DMS114 treated with DMSO at 0.1 percent for 48 hours (cell line): ENCODE measurements around the gene ELOF1.
"Not testable (repeated sequence)": the region's sequence is repeated elsewhere in the genome, so short reads cannot be mapped to it uniquely, and the experiment has no call there.

Source experiments
- DNase-seq: peaks from one replicate; lab custom pipeline; 2025; ENCODE audit not compliant: unreplicated experiment; lab: John Stamatoyannopoulos, UW

The ELOF1 gene

GRCh38 chr19:11570039-11570462 lies 11.0 kb upstream of the ELOF1 start:
- DNase-seq: no peak

- no peak for DNase-seq
Measured at GRCh38 chr19:11566164-11566563, 7.1 kb upstream of the ELOF1 start.

- not testable (repeated sequence) for DNase-seq
Measured at GRCh38 chr19:11565649-11565980, 6.6 kb upstream of the ELOF1 start.

GRCh38 chr19:11564082-11564807 lies 5.2 kb upstream of the ELOF1 start:
- DNase-seq: not testable (repeated sequence)

GRCh38 chr19:11563532-11563931 lies 4.5 kb upstream of the ELOF1 start:
- DNase-seq: no peak

- DNase-seq: peak; percentile 31
Measured at GRCh38 chr19:11560404-11561051, 1.5 kb upstream of the ELOF1 start.

GRCh38 chr19:11556634-11557420 lies 2.2 kb downstream of the ELOF1 start:
- DNase-seq: no peak

- DNase-seq: no peak
Measured at GRCh38 chr19:11555246-11555645, 3.8 kb downstream of the ELOF1 start.

- DNase-seq: no peak
Measured at GRCh38 chr19:11554160-11554559, 4.9 kb downstream of the ELOF1 start.

GRCh38 chr19:11552666-11553372 lies 6.2 kb downstream of the ELOF1 start:
- no peak for DNase-seq

GRCh38 chr19:11551603-11552235 lies 7.3 kb downstream of the ELOF1 start:
- DNase-seq: no peak

- DNase-seq: no peak
Measured at GRCh38 chr19:11550265-11550664, 8.8 kb downstream of the ELOF1 start.

- DNase-seq: no peak
Measured at GRCh38 chr19:11549386-11549953, 9.6 kb downstream of the ELOF1 start.

- DNase-seq: no peak
Measured at GRCh38 chr19:11547929-11548700, 10.9 kb downstream of the ELOF1 start.

- DNase-seq: no peak
Measured at GRCh38 chr19:11541238-11541637, 17.8 kb downstream of the ELOF1 start.

GRCh38 chr19:11540645-11541044 lies 18.4 kb downstream of the ELOF1 start:
- no peak for DNase-seq

- no peak for DNase-seq
Measured at GRCh38 chr19:11539495-11540365, 19.3 kb downstream of the ELOF1 start.

GRCh38 chr19:11538232-11539036 lies 20.6 kb downstream of the ELOF1 start, which contains the start of gene CNN1:
Gene CNN1 (plus strand): TSS chr19:11538851. CDS start chr19:11538928, 77 bp downstream.
- DNase-seq: no peak
